Hematopoietic multipotent progenitor cell treated with erythropoietin and hydrocortisone succinate and interleukin-3 and kit ligand, for 4 days (in vitro differentiated cells): Measurements from ENCODE around the gene RAB5A.
"Not testable (repeated sequence)": the region's sequence is repeated elsewhere in the genome, so short reads cannot be mapped to it uniquely, and the experiment has no call there.

Experiments
- DNase-seq: peaks from one replicate; pipeline ENCODE4 v3.0.0-alpha.2; 2015

The RAB5A gene

GRCh38 chr3:20031939-20032338 lies 85.0 kb downstream of the RAB5A start:
- DNase-seq, result not testable (repeated sequence)
